Natural killer cell (primary cell): ENCODE data around the gene CIB2. TPM values are rescaled to one million over a fixed set of nuclear protein-coding genes. Genes with fewer than 3 reads are reported as not detected.

ENCODE experiments used
- ATAC-seq, 3 donors: fragments of 150-1000 bp in 2 of 3; fragments of 200-7000 bp in 1 of 3; cut with Tn5 transposase; 1 replicate in 1 of 3; 2 replicates in 2 of 3; pipeline ENCODE4 v1.10.0; 2021; ENCODE audit warnings: mild to moderate bottlenecking in 2 of 3, moderate library complexity in 2 of 3
- DNase-seq, 2 donors: peaks; one replicate each; pipeline versions ENCODE4 v3.0.0 to v3.0.0-alpha.2; 2013 to 2021; ENCODE audit warnings: mixed read lengths in 1 of 2
- H3K27ac ChIP-seq: one replicate; pipeline ENCODE4 v1.5.1; 2013; ENCODE audit warnings: mild to moderate bottlenecking, low read length
- H3K27me3 ChIP-seq: one replicate; pipeline ENCODE4 v1.6.1; 2013; ENCODE audit warnings: low read length; ENCODE audit not compliant: control insufficient read depth, insufficient read depth
- H3K36me3 ChIP-seq: one replicate; pipeline ENCODE4 v1.6.1; 2013; ENCODE audit warnings: low read length; ENCODE audit not compliant: control insufficient read depth, insufficient read depth
- H3K4me1 ChIP-seq: one replicate; pipeline ENCODE4 v1.6.1; 2013; ENCODE audit warnings: low read length; ENCODE audit not compliant: control insufficient read depth, insufficient read depth
- H3K4me3 ChIP-seq: one replicate; pipeline ENCODE4 v1.5.1; 2013; ENCODE audit warnings: low read length
- H3K9me3 ChIP-seq: one replicate; pipeline ENCODE4 v1.6.1; 2013; ENCODE audit warnings: low read length; ENCODE audit not compliant: control insufficient read depth, insufficient read depth
- H3K27ac Mint-ChIP-seq, 2 donors: one replicate each; pipeline ENCODE4 v1.8.0; 2022; ENCODE audit warnings: mild to moderate bottlenecking in 2 of 2, mixed read lengths in 2 of 2, moderate library complexity in 1 of 2
- H3K27me3 Mint-ChIP-seq, 2 donors: one replicate each; pipeline ENCODE4 v1.8.0; 2022; ENCODE audit warnings: low read depth in 2 of 2, mixed read lengths in 2 of 2
- H3K36me3 Mint-ChIP-seq: one replicate; pipeline ENCODE4 v1.8.0; 2022; ENCODE audit warnings: mixed read lengths
- H3K4me1 Mint-ChIP-seq, 2 donors: one replicate each; pipeline ENCODE4 v1.8.0; 2022; ENCODE audit warnings: mixed read lengths in 2 of 2
- H3K4me3 Mint-ChIP-seq: one replicate; pipeline ENCODE4 v1.8.0; 2022; ENCODE audit warnings: mild to moderate bottlenecking, moderate library complexity, mixed read lengths
- H3K9me3 Mint-ChIP-seq, 2 donors: one replicate each; pipeline ENCODE4 v1.8.0; 2022; ENCODE audit warnings: mixed read lengths in 2 of 2
- CTCF ChIP-seq: fragments of 200-600 bp; IDR thresholded peaks from one replicate; pipeline ENCODE4 v1.8.0; 2022; ENCODE audit warnings: antibody characterized with exemption
- WGBS: methylation state at CpG from one replicate; pipeline ENCODE4 v1.1.7; 2013; ENCODE audit warnings: missing lambda C conversion rate; ENCODE audit not compliant: insufficient coverage; 5-methylcytosine and 5-hydroxymethylcytosine counted together
- intact Hi-C: fragments of 100-400 bp; cut with micrococcal nuclease; formaldehyde crosslinking; loops from one replicate; pipeline ENCODE4 v1.14.2; 2022
- total RNA-seq, 4 donors: library from RNA; stranded (reverse); fragments of 120-200 nt in 1 of 4; gene quantifications; one replicate each; pipeline versions ENCODE4 v1.2.3 to v1.2.4, GENCODE V29; 2013 to 2022

The CIB2 gene
- total RNA-seq, 3 donors from 2014 or later (not counting 1 experiment from before 2014, with no cell fraction given), result 0.25 to 1.5 (median 0.99) TPM

GRCh38 chr15:78159395-78159794 lies 28.1 kb upstream of the CIB2 start:
- no peaks in the 10 kb centered on the region for H3K9me3 Mint-ChIP-seq
- peaks cover 39% of the 10 kb centered on the region for H3K36me3 ChIP-seq
- no peak overlapping the region for H3K27ac Mint-ChIP-seq
- H3K4me3 Mint-ChIP-seq, result no peak overlapping the region
- no peaks in the 10 kb centered on the region for H3K9me3 ChIP-seq
- H3K4me1 Mint-ChIP-seq, result no peaks in the 10 kb centered on the region
- ATAC-seq (no peak), DNase-seq (no peak)
- H3K36me3 Mint-ChIP-seq, result peaks cover 9% of the 10 kb centered on the region
- H3K27me3 ChIP-seq, result no peaks in the 10 kb centered on the region
- no peak overlapping the region for H3K27ac ChIP-seq
- H3K27me3 Mint-ChIP-seq, result no peaks in the 10 kb centered on the region
- intact Hi-C loops, result no loop called here
- no peak overlapping the region for H3K4me3 ChIP-seq
- no peak for TF ChIP-seq CTCF
- H3K4me1 ChIP-seq, result no peaks in the 10 kb centered on the region
- 100% methylated on average over 3 of the region's 3 CpGs for WGBS

- H3K4me3 Mint-ChIP-seq, result no peak overlapping the region
- no peak overlapping the region for H3K4me3 ChIP-seq
- H3K27me3 ChIP-seq, result no peaks in the 10 kb centered on the region
- intact Hi-C loops, result no loop called here
- H3K9me3 Mint-ChIP-seq, result no peaks in the 10 kb centered on the region
- DNase-seq, result no peak
- H3K4me1 ChIP-seq, result no peaks in the 10 kb centered on the region
- H3K27me3 Mint-ChIP-seq, result no peaks in the 10 kb centered on the region
- H3K27ac ChIP-seq, result no peak overlapping the region
- no peak overlapping the region for H3K27ac Mint-ChIP-seq
- WGBS, result 69% methylated on average over 2 of the region's 2 CpGs
- H3K36me3 ChIP-seq, result peaks cover 30% of the 10 kb centered on the region
- no peaks in the 10 kb centered on the region for H3K9me3 ChIP-seq
- peaks cover 0 to 5% of the 10 kb centered on the region in 2 donors for H3K4me1 Mint-ChIP-seq
- no peak for ATAC-seq
- no peak for TF ChIP-seq CTCF
- H3K36me3 Mint-ChIP-seq, result peaks cover 9% of the 10 kb centered on the region
Measured at GRCh38 chr15:78157203-78157602, 26.0 kb upstream of the CIB2 start.

GRCh38 chr15:78156653-78157052 lies 25.4 kb upstream of the CIB2 start:
- Histone ChIP-seq H3K27me3 (no peaks in the 10 kb centered on the region), H3K36me3 (peaks cover 26% of the 10 kb centered on the region), H3K27ac (no peak overlapping the region), H3K4me3 (no peak overlapping the region), H3K4me1 (no peaks in the 10 kb centered on the region), H3K9me3 (no peaks in the 10 kb centered on the region)
- intact Hi-C loops, result no loop called here
- Mint-ChIP-seq H3K4me3 (no peak overlapping the region), H3K9me3 (no peaks in the 10 kb centered on the region), H3K36me3 (peaks cover 9% of the 10 kb centered on the region), H3K27me3 (no peaks in the 10 kb centered on the region), H3K4me1 (peaks cover 0 to 5% of the 10 kb centered on the region in 2 donors), H3K27ac (no peak overlapping the region)
- no peak for DNase-seq
- TF ChIP-seq CTCF, result no peak
- no peak for ATAC-seq
- WGBS, result 100% methylated on average over 1 of the region's 1 CpG

- Histone ChIP-seq H3K4me3 (no peak overlapping the region), H3K27ac (no peak overlapping the region), H3K4me1 (no peaks in the 10 kb centered on the region), H3K36me3 (peaks cover 19% of the 10 kb centered on the region), H3K9me3 (no peaks in the 10 kb centered on the region), H3K27me3 (no peaks in the 10 kb centered on the region)
- ATAC-seq, result no peak
- TF ChIP-seq CTCF, result no peak
- 90% methylated on average over 1 of the region's 4 CpGs for WGBS
- no peak overlapping the region for H3K4me3 Mint-ChIP-seq
- H3K27me3 Mint-ChIP-seq, result no peaks in the 10 kb centered on the region
- H3K4me1 Mint-ChIP-seq, result peaks cover 0 to 11% of the 10 kb centered on the region in 2 donors
- no peak for DNase-seq
- H3K27ac Mint-ChIP-seq, result no peak overlapping the region
- intact Hi-C loops, result no loop called here
- no peaks in the 10 kb centered on the region for H3K9me3 Mint-ChIP-seq
- H3K36me3 Mint-ChIP-seq, result peaks cover 9% of the 10 kb centered on the region
Measured at GRCh38 chr15:78155355-78155939, 24.2 kb upstream of the CIB2 start.
